ENCODE data around the gene PEF1.
"Not testable (repeated sequence)": the region's sequence is repeated elsewhere in the genome, so short reads cannot be mapped to it uniquely, and the experiment has no call there.

The PEF1 gene

GRCh38 chr1:31615939-31616338 is 28.7 kb downstream of the PEF1 start:
- no peak for DNase-seq (ENCODE audit: extremely low read depth in 1 of 2, low read depth in 1 of 2)

- no peak for DNase-seq (ENCODE audit: extremely low read depth in 1 of 2, low read depth in 1 of 2)
Observed at GRCh38 chr1:31615414-31615813, 29.3 kb downstream of the PEF1 start.

- DNase-seq (ENCODE audit: extremely low read depth in 1 of 2, low read depth in 1 of 2) = no peak
Observed at GRCh38 chr1:31614414-31615005, 30.2 kb downstream of the PEF1 start.

- DNase-seq (ENCODE audit: extremely low read depth in 1 of 2, low read depth in 1 of 2) = no peak
Observed at GRCh38 chr1:31609514-31610118, 35.1 kb downstream of the PEF1 start.

- no peak for DNase-seq (ENCODE audit: extremely low read depth in 1 of 2, low read depth in 1 of 2)
Observed at GRCh38 chr1:31607360-31607759, 37.3 kb downstream of the PEF1 start.

- no peak for DNase-seq (ENCODE audit: extremely low read depth in 1 of 2, low read depth in 1 of 2)
Observed at GRCh38 chr1:31605908-31606427, 38.7 kb downstream of the PEF1 start.

GRCh38 chr1:31602081-31602480 is 42.6 kb downstream of the PEF1 start:
- DNase-seq (ENCODE audit: extremely low read depth in 1 of 2, low read depth in 1 of 2) = no peak

GRCh38 chr1:31600641-31601040 is 44.0 kb downstream of the PEF1 start:
- no peak for DNase-seq (ENCODE audit: extremely low read depth in 1 of 2, low read depth in 1 of 2)

GRCh38 chr1:31598980-31599379 is 45.7 kb downstream of the PEF1 start:
- DNase-seq (ENCODE audit: extremely low read depth in 1 of 2, low read depth in 1 of 2) = no peak

- DNase-seq (ENCODE audit: extremely low read depth in 1 of 2, low read depth in 1 of 2) = no peak
Observed at GRCh38 chr1:31596737-31597097, 48.0 kb downstream of the PEF1 start.

GRCh38 chr1:31595836-31596736 is 48.6 kb downstream of the PEF1 start:
- DNase-seq (ENCODE audit: extremely low read depth in 1 of 2, low read depth in 1 of 2) = no peak

GRCh38 chr1:31593770-31594632 is 50.7 kb downstream of the PEF1 start:
- DNase-seq (ENCODE audit: extremely low read depth in 1 of 2, low read depth in 1 of 2) = peak; percentile 28 to 42

GRCh38 chr1:31593136-31593665 is 51.5 kb downstream of the PEF1 start:
- DNase-seq (ENCODE audit: extremely low read depth in 1 of 2, low read depth in 1 of 2) = no peak

GRCh38 chr1:31592132-31592531 is 52.5 kb downstream of the PEF1 start:
- DNase-seq (ENCODE audit: extremely low read depth in 1 of 2, low read depth in 1 of 2) = no peak

- no peak for DNase-seq (ENCODE audit: extremely low read depth in 1 of 2, low read depth in 1 of 2)
Observed at GRCh38 chr1:31591425-31592093, 53.1 kb downstream of the PEF1 start.

- DNase-seq (ENCODE audit: extremely low read depth in 1 of 2, low read depth in 1 of 2) = no peak
Observed at GRCh38 chr1:31588751-31589515, 55.7 kb downstream of the PEF1 start.

- peak in 1 of 2 donors; percentile 8 for DNase-seq (ENCODE audit: extremely low read depth in 1 of 2, low read depth in 1 of 2)
Observed at GRCh38 chr1:31587720-31588423, 56.8 kb downstream of the PEF1 start.

GRCh38 chr1:31587328-31587699 is 57.4 kb downstream of the PEF1 start:
- DNase-seq (ENCODE audit: extremely low read depth in 1 of 2, low read depth in 1 of 2) = not testable (repeated sequence)
